T1000 (cell line): ENCODE data around the gene FAM209A.
"Not testable (repeated sequence)": the region's sequence is repeated elsewhere in the genome, so short reads cannot be mapped to it uniquely, and the experiment has no call there.

Source experiments
- DNase-seq: peaks from one replicate; lab custom pipeline; 2025; ENCODE audit warnings: mixed read lengths; lab: John Stamatoyannopoulos, UW

FAM209A gene

DNA sequence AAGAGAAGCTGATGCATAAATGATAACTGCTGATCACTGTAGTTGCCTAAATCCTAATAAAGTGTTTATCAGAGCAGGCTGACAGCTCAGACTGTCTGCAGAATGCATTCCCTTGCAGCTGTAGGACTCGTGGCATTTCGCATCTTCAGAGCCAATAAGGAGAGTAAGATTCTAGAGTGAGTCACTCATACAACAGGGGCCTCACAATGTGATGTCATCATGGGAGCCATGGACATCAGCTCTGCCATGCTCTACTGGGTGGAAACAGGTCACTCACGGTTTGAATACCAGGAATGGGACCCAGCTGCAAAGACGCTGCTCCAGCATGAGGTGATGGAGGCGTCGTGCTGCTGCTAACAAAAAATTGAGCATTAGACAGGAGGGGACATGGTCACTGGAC, 15.9 kb downstream of the FAM209A start:
- no peak for DNase-seq

DNA sequence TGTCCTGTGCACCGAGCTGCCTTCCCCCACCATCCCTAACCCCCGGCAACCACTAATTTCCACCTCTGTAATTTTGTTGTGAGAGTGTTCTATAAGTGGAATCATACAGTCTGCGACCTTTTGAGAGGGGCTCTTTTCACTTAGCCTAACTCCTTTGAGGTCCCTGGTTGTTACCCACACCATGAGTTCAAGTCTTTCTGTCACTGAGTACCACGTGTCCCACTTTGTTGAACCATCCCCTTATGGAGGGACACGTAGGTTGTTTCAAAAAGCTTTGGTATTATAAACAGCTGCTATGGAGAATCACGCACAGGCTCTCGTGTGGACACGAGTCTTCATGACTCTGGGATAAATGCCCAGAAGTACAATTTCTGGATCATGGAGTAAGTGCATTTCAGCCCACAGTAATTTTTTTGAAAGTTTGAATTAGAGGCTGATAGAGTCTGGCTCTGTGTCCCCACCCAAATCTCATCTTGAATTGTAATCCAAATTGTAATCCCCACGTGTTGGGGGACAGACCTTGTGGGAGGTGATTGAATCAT, 18.0 kb downstream of the FAM209A start:
- DNase-seq, result no peak

DNA sequence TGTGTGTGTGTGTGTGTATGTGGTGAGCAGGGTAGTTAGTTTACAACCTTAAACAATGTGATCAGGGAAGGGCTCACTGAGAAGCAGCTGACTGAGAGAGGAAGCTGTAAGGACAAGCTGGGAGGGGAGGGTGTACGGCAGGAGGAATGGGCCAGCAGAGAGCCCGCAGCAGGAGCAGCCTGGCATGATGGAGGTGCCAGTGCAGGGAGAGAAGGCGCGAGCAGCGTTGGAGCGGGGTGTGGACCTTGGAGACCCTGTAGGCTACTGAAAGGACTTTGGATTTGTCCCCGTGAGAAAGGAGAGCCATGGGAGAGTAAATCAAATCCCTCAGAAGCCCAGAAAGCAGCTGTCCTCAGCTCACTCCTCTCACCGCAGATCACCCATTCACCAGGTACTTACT, 27.0 kb downstream of the FAM209A start:
- DNase-seq, result no peak

- DNase-seq, result no peak
These were observed 28.5 kb downstream of the FAM209A start for GRCh38 chr20:56552911-56553629.

DNA sequence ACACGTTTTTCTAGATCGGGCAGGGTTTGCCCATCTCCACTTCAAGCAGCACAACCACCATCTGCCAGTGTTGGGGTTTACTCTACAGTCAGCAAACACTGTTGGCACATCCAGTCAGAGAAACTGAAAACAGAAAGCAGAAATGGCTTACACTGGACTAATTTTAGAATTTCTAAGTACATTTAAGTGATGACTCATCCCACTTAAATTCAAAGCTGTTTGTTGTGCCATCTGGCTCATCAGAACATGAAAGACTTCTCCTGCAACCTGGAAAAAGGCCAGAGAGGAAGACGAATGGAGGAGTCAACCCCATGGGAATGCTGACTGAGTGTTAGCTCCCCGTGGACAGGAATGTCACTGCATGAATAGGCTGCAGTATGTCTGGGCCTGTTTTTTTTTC, 30.3 kb downstream of the FAM209A start:
- DNase-seq, result peak; percentile 74

- no peak for DNase-seq
These were observed 34.4 kb downstream of the FAM209A start for GRCh38 chr20:56558968-56559367.

- DNase-seq, result not testable (repeated sequence)
These were observed 40.0 kb downstream of the FAM209A start for GRCh38 chr20:56564526-56564925.

DNA sequence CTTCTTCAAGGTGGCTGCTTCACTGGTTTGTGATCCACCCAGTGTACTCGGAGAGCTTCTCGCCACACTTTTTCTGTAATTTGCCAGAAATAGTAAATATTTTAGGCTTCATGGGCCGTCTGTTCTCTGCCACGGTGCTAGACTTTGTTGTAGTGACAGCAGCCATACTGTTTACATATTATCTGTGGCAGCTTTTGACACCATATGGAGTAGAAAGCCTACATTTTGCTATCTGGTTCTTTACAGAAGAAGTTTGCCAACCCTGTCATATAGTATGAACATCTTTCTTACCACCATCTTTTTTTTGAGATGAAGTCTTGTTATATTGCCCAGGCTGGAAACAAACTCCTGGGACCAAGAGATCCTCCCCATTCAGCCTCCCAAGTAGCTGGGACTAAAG, 41.0 kb downstream of the FAM209A start:
- no peak for DNase-seq

DNA sequence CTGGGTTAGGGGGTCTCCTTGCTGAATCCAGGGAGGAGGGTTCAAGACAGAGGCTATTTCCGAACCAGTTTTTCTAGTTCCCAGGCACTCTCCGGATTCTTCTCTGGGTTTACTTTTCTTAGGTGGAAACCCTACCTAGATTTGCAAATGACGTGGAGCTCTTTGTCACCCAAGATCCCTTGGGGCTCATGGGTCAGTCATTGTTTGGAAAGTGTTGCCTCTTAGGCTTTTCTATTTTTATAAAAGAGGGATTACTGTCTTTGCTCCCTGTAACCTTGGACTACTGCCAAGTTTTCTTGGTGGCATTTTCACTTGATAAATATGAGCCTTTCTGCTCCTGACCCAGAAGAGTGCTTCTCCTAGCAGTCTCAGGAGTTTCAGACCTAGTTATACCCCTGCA, 42.1 kb downstream of the FAM209A start:
- no peak for DNase-seq

- no peak for DNase-seq
These were observed 46.3 kb downstream of the FAM209A start for GRCh38 chr20:56570832-56571231.

DNA sequence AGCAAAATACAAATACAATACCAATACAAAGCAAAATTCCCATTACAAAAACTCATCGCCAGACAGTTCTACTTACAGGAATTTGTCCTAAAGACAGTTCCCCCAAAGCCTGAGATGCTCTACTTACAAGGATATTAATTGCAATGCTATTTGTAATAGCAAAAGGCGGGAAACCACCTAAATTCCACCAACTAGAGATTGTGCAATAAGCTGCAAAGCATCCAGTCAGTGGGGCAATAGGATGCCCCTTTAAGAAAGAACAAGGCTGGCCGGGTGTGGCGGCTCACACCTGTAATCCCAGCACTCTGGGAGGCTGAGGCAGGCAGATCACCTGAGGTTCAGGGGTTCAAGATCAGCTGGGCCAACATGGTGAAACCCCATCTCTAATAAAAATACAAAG, 47.6 kb downstream of the FAM209A start:
- DNase-seq, result no peak

DNA sequence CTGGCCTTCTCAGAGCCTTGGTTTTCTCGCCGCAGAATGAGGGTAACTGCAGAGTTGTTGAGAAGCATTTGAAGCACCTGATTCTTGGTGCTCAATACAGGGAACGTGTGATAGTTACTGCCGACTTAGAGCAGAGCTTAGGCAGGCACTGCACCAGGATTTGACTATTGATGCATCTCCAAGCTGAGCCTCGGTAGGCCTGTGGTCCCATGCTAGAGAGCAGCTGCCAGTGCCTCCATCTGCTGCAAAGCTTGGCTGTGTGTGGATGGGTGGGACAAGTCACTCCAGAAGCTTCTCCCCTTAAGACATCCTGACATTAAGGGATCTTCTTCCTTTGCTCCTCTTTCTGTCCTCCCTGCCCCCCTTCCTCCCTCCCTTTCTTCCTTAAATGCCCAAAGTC, 49.4 kb downstream of the FAM209A start:
- no peak for DNase-seq

- no peak for DNase-seq
These were observed 50.1 kb downstream of the FAM209A start for GRCh38 chr20:56574531-56575142.

- no peak for DNase-seq
These were observed 50.6 kb downstream of the FAM209A start for GRCh38 chr20:56575157-56575556.
